GM19324 (cell line): ENCODE measurements around the gene HIP1R.
A peak's percentile ranks its signal among the peaks of the same experiment; 100 is the strongest.
"Not testable (repeated sequence)": the region's sequence is repeated elsewhere in the genome, so short reads cannot be mapped to it uniquely, and the experiment has no call there.

Experiments used
- ATAC-seq: cut with Tn5 transposase; IDR thresholded peaks from one replicate; pipeline ENCODE4 v1.9.1; 2021; ENCODE audit warnings: mild to moderate bottlenecking, moderate library complexity; ENCODE audit not compliant: unreplicated experiment, low FRiP score

HIP1R gene, protein sequence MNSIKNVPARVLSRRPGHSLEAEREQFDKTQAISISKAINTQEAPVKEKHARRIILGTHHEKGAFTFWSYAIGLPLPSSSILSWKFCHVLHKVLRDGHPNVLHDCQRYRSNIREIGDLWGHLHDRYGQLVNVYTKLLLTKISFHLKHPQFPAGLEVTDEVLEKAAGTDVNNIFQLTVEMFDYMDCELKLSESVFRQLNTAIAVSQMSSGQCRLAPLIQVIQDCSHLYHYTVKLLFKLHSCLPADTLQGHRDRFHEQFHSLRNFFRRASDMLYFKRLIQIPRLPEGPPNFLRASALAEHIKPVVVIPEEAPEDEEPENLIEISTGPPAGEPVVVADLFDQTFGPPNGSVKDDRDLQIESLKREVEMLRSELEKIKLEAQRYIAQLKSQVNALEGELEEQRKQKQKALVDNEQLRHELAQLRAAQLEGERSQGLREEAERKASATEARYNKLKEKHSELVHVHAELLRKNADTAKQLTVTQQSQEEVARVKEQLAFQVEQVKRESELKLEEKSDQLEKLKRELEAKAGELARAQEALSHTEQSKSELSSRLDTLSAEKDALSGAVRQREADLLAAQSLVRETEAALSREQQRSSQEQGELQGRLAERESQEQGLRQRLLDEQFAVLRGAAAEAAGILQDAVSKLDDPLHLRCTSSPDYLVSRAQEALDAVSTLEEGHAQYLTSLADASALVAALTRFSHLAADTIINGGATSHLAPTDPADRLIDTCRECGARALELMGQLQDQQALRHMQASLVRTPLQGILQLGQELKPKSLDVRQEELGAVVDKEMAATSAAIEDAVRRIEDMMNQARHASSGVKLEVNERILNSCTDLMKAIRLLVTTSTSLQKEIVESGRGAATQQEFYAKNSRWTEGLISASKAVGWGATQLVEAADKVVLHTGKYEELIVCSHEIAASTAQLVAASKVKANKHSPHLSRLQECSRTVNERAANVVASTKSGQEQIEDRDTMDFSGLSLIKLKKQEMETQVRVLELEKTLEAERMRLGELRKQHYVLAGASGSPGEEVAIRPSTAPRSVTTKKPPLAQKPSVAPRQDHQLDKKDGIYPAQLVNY

GRCh38 chr12:122834921-122835749 is at the start of gene HIP1R:
Gene HIP1R (plus strand): TSS chr12:122835457. CDS start chr12:122835551, 94 bp downstream.
- ATAC-seq: no peak

- ATAC-seq: no peak
Observed at GRCh38 chr12:122785503-122785902, 49.8 kb upstream of the HIP1R start.

DNA sequence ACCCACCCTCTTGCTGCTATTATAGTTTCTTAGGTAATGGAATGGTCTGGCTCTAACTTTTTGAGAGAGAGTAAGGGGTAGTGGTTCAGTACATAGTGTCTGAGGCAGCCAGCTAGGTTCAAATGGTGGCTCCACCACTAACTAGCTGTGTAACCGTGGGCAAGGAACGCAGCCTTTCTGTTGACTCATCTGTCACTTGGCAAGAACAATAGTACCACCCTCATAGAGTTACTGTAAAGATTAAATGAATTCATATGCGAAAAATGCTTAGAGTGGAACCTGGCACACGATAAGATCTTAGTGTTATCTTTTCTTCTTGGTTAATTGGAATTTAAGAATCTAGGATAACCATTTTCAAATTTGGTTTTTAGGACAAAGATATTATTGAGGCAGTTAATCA is 46.9 kb upstream of the HIP1R start:
- ATAC-seq: no peak

- no peak for ATAC-seq
Observed at GRCh38 chr12:122789637-122790036, 45.6 kb upstream of the HIP1R start.

DNA sequence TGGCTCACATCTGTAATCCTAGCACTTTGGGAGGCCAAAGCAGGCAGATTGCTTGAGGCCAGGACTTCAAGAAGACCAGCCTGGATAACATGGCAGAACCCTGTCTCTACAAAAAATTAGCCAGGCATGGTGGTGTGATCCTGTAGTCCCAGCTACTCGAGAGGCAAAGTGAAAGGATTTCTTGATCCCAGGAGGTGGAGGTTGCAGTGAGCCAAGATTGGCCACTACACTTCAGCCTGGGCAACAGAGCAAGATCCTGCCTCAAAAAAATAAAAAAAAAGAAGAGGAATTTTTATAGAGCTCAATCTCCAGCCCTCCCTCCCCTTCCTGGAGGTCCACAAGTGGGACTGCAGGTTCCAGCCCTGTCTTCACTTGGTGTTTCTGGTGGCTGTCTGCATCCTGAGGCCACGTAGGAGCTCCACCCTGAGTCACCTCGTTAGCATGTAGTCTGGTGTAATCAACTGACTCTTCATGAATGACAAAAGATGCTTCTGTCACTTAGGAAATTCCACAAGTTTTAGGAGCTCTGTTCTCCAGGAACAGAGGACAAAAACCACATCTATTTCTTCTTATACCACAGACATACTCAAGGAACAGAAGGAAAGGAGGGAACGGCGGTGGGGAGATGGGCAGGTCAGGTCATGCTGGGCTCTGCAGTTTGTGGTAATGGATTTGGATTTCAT is 44.7 kb upstream of the HIP1R start:
- ATAC-seq: no peak

DNA sequence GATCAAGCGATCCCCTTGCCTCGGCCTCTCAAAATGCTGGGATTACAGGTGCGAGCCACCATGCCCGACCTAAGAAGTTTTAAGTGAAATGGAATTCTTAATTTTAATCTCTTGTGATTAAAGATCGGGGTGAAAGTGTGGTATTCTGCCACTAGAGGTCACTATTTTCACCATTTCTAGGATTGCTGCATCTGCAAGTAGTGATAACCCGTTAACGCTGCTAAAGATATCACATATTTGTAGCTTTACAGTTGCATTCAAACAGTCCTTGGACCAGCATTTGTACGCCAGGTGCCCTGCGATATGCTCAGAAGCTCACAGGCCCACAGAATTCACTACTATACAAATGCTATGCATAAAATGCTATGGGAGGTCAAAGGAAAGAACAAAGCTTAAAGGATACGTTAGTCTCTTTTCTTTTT is 41.6 kb upstream of the HIP1R start:
- no peak for ATAC-seq

GRCh38 chr12:122795807-122796206 is 39.5 kb upstream of the HIP1R start:
- no peak for ATAC-seq

- ATAC-seq: no peak
Observed at GRCh38 chr12:122799641-122800243, 35.5 kb upstream of the HIP1R start.

- no peak for ATAC-seq
Observed at GRCh38 chr12:122803937-122804336, 31.3 kb upstream of the HIP1R start.

- ATAC-seq: not testable (repeated sequence)
Observed at GRCh38 chr12:122804957-122805356, 30.3 kb upstream of the HIP1R start.

- no peak for ATAC-seq
Observed at GRCh38 chr12:122807651-122808050, 27.6 kb upstream of the HIP1R start.

GRCh38 chr12:122811777-122812176 is 23.5 kb upstream of the HIP1R start:
- no peak for ATAC-seq

GRCh38 chr12:122813310-122813713 is 21.9 kb upstream of the HIP1R start:
- ATAC-seq: peak; percentile 53

DNA sequence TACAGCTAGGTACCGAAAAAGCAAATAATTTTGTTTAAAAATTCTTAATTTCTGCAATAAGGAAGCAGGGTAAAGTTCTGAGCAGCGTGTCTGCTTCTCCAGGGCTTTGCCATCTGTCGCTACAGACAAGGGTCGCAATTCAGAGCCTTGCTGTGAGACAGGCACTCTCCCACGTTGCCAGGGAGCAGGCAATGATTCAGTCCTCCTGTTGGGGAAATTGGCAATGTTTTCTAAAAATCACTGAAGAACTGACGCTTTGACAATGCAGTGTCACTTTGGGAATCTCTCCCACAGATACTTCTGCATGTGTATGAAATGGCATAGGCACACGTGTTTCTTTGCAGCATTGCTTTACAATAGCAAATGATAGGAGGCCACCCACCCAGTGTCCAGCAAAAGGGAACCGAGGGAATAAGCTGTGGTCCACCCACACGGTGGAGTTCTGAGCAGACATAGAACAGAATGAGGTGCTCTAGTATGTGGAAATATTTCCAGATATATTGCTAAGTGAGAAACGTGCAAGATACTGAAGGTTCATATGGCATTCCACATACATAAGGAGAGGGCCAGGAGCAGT is 16.0 kb upstream of the HIP1R start:
- no peak for ATAC-seq

GRCh38 chr12:122820138-122820537 is 15.1 kb upstream of the HIP1R start:
- ATAC-seq: no peak

DNA sequence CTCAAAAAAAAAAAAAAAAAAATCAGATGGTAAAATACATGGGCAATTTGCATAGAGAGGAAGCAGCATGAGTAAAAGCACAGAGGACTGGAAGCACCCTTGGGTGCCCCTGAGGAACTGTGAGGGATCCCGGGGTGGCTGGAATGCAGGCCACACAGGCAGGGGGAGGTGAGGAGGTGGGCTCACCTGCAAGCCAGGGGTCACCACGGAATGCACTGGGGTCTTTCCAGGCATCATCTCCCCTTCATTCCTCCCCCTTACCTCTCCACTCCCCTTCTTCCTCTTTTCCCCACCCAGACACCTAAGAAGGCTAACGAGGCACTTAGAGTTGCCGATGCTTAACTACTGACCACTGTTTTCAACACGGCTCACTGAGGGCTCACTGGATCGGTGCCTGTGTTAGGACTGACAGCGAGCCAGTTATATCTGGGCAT is 14.4 kb upstream of the HIP1R start:
- no peak for ATAC-seq

GRCh38 chr12:122823429-122823828 is 11.8 kb upstream of the HIP1R start:
- no peak for ATAC-seq

DNA sequence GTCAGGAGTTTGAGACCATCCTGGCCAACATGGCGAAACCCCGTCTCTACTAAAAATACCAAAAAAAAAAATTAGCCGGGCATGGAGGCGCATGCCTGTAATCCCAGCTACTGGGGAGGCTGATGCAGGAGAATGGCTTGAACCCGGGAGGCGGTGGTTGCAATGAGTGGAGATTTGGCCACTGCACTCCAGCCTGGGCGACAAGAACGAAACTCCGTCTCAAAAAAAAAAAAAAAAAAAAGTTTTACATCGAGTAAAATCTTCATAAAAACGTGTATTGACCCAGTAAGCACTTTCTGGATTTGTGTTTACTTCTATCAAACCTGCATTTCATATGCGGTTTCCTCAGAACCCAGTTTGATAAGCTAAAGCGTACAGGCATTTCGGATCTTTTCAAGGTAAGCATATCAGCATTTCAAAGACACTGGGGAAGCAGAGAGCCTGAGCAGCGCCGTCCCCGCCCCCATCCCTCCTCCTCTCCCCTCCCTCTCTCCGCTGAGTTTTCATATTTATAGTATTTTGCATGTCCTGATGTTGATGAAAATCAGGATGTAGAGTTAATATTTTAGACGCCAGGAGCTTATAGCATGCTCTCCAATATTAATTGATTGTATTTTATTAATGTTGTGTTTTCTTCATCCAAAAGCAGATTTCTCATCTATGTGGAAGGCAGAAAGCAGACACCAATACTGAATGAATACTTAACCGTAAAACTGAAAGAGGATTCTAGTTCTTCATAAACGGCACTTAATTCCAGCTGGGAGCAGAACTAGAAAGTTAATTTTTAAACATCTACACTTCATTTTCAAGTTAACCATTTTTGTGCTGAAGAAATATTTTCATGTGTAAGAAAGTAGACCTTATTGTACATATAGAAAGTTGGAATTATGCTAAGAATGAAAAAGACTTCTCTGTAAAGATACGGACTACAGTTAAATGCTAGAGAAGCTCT is 9.2 kb upstream of the HIP1R start:
- ATAC-seq: no peak
